Esophagus muscularis mucosa (tissue), 3 donors: ENCODE data around the gene ZCWPW2.

Source experiments
- POLR2AphosphoS5 ChIP-seq, 2 donors: sonication (generic); formaldehyde crosslinking; IDR thresholded peaks; one replicate each; pipeline ENCODE4 v1.6.1; 2017; ENCODE audit warnings: antibody characterized with exemption in 2 of 2
- TF ChIP-seq, protein P1 (sequence below), 3 experiments: fragments of 200-600 bp in 2 of 3; fragments of 450-650 bp in 1 of 3; sonication (generic) in 2 of 3; IDR thresholded peaks; one replicate each; pipeline ENCODE4 v1.5.1; 2017 to 2019; ENCODE audit warnings: antibody characterized with exemption in 3 of 3, mild to moderate bottlenecking in 2 of 3, moderate library complexity in 1 of 3

DNA sequence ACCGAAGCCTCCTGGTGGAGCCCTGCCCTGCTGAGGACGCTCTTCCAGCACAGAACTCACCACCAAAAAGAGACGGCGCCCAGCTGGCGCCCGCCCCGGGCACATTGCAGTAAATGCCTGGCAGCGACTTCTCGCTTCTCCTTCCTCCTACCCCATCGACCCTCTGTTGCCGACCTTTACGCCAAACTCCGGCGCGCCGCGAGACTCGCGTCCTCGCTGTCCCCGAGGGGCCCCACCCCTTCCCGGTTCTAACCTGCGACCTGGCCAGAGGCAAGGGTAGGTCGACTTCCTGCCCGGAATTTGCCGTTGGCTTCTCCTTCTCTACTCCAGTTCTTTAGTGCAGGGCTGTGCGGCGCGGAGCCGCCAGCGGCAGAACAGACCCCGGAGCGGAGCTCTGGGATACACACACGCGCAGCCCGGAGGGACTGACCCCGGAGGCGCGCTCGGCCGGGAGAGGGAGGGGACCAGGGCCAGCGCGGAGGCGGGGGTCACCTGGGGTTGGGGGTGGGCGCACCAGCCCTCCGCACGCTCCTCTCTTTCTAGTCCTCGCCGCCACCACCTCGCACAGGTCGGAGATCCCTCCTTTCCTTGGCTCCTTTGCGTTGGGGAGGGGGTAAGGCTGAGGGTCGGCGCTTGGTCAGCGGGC, 226.7 kb downstream of the ZCWPW2 start:
- TF ChIP-seq POLR2AphosphoS5 (IDR thresholded peaks at IDR 0.05): no peak
- TF ChIP-seq, protein P1, sequence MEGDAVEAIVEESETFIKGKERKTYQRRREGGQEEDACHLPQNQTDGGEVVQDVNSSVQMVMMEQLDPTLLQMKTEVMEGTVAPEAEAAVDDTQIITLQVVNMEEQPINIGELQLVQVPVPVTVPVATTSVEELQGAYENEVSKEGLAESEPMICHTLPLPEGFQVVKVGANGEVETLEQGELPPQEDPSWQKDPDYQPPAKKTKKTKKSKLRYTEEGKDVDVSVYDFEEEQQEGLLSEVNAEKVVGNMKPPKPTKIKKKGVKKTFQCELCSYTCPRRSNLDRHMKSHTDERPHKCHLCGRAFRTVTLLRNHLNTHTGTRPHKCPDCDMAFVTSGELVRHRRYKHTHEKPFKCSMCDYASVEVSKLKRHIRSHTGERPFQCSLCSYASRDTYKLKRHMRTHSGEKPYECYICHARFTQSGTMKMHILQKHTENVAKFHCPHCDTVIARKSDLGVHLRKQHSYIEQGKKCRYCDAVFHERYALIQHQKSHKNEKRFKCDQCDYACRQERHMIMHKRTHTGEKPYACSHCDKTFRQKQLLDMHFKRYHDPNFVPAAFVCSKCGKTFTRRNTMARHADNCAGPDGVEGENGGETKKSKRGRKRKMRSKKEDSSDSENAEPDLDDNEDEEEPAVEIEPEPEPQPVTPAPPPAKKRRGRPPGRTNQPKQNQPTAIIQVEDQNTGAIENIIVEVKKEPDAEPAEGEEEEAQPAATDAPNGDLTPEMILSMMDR (IDR thresholded peaks at IDR 0.05): no peak
